ENCODE results near the gene TMEM134.
A peak's percentile ranks its signal among the peaks of the same experiment; 100 is the strongest.
"Not testable (repeated sequence)": the region's sequence is repeated elsewhere in the genome, so short reads cannot be mapped to it uniquely, and the experiment has no call there.

The TMEM134 gene

DNA sequence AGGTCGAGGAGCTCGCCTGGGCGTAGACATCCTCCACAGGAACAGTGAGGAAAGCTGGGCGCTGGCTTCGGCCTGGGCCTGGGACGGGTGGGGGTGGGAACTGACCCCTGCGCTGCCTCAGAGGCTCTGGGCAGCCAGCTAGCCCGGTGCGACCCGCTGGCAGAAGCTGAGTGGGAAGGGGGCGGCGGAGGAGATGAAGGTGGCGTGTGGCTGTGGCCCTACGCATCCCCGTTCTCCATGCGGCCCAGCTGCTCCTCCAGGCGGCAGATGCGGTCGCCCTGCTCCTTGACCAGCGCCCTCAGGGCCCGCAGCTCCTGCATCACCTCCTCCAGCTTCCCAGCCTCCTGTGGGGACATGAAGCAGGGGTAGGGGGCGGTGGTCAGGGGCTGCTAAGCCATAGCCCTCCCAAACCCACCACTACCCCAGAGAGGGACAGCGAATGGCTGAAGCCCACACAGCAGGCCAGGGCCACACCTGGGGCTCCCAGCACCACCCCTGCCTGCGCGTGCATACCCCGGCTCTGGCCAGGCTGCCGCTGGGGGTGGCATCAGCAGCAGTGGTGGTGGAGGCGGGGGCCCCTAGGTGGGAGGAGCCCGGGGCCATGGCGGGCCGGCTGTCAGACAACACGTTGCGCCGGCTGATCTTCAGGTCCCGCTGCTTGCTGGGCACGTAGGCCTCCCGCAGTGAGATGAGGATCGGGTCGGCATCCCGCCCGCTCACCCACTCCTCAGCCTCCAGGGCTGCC is 30.7 kb downstream of the TMEM134 start:
- peak; percentile 78 to 81 for DNase-seq (ENCODE audit: low read depth in 2 of 2)

DNA sequence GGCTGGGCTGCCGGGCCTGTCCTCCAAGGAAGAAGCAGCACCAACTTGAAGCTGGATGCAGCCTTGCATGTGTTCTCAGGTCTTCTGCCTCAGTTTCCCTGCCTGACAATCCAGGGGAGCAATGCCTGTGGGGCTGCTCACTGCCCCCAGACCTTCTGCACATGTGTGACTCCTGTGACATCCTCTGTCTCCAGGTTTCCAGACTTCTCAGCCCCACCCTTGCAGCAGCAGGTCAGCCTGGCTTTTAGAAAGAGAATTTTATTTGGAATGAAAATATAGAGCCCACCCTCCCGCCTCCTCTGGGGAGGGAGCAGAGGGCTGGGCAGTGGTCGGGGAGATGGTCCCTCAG is 31.3 kb downstream of the TMEM134 start:
- no peak for DNase-seq (ENCODE audit: low read depth in 2 of 2)

DNA sequence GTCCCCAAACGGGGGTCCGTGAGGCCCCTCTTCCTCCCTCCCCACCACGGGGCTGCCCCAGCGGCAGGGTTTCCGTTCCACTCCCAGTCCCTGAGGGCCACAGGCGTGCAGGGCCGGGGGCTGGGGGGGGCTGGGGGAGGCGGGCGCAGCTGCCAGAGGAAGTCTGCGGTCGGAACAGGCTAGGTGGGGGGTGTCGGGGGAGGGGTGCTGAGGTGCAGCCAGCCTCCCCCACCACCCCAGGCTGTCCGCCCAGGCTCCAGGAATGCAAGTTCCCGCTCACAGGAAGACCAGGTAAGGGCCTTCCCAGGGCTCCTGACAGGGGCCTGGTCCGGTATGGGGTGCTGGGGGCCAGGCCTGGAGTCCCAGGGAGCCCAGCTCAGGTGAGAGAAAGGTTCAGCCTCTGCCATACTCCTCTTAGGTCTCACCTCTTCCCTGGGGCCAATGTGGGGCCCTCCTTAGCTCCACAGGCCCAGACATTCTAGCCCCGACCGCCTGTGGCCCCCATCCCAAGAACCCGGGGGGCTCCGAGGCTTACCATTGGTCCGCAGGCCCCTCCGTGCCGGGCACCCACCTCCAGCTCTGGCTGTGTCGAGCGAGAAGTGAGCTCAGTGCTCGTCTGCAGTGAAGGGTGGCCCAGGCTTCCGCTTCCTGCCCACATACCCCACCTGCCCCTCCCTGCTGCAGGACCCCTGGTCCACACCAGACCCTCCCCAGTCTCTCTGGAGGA is 31.8 kb downstream of the TMEM134 start, which contains the start of gene PTPRCAP:
TSS of gene PTPRCAP (minus strand) at position 601 of the 727 bp plus-strand sequence. CDS start at position 538, 63 bp downstream.
- DNase-seq (ENCODE audit: low read depth in 2 of 2): peak in 1 of 2 donors; percentile 68

DNA sequence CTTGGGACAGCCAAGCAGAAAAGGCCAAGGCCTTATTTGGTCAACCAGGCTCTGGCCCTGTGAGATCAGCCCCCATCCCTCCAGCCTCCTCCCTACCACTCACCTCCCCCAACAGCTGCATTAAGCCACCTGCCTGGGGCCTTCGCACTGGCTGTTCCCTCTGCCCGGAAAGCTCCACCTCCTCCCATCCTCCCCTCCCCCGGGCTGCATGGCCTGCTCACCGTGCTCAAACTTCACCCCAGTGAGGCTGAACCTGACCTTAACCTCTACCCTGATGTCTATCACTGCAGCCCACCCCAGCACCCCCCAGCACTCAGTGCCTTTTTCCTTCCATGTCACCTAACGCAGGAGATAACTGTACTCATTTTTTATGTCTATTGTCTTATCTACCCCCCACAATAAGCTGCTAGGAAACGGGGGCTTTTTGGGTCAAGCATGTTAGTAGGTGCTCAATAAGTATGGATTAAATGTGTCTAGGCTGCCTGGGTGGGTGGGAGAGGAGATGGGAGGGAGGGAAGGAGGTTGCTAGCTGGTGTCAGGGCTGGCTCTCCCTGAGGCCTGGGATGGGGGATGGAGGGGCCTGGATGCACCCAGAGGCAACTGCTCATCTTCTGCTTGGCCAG is 32.5 kb downstream of the TMEM134 start:
- DNase-seq (ENCODE audit: low read depth in 2 of 2): peak; percentile 69 to 71

DNA sequence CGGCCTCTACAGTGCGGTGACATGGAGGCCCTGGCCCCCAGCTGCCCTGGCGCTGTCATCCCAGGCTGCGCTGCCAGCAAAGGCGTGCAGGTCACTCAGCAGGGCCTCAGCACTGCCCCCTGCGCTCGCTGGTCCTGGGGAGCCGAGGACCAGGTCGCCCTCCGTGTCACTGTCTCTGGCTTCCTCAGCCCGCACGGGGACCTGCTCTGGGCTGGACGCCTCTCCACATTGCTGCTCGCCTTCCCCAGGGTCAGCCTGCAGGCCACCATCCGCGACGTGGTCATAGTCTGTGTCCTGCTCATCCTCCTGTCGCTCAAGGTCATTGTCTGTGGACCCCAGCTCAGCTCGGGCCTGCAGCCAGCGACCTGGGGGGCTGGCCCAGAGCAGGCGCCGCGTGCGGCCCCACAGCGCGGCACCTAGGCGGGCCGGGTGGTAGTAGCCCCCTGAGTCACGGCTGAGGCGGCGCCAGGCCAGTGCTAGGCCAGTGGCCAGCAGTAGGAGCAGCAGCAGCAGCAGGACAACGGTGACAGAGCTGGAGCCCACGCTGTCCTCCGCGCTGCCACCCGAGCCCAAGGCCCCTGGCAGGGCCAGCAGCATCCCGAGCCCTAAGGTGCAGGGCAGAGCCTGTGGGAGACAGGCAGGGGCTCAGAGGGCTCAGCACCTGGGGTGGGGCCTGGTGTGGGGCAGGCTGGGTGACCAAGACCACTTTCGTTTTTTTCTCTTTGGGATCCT is 33.2 kb downstream of the TMEM134 start:
- DNase-seq (ENCODE audit: low read depth in 2 of 2): no peak

DNA sequence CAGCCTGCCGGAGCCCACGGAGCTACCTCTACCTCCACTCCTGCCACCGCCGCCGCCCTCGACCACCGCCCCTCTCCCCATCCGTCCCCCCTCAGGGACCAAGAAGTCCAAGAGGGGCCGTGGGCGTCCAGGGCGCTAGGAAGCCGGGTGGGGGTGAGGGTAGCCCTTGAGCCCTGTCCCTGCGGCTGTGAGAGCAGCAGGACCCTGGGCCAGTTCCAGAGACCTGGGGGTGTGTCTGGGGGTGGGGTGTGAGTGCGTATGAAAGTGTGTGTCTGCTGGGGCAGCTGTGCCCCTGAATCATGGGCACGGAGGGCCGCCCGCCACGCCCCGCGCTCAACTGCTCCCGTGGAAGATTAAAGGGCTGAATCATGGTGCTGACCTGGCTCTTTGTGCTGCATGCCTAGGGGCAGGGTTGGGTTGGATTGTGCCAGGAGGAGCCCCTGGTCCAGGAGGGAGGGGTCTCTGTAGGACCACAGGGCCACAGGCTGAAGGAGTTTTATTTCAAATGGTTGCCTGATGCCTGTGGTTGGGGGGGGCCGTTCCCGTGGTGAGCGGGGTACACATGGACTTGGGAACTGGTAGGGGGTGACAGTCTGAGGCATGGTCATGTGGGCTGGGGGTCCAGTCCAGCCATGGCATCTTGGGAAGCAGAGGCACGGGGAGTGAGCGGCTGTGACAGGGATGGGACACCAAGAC is 33.9 kb downstream of the TMEM134 start:
- DNase-seq (ENCODE audit: low read depth in 2 of 2): no peak

GRCh38 chr11:67434395-67434881 is 34.6 kb downstream of the TMEM134 start:
- no peak for DNase-seq (ENCODE audit: low read depth in 2 of 2)

GRCh38 chr11:67433536-67434394 is 35.3 kb downstream of the TMEM134 start:
- no peak for DNase-seq (ENCODE audit: low read depth in 2 of 2)

DNA sequence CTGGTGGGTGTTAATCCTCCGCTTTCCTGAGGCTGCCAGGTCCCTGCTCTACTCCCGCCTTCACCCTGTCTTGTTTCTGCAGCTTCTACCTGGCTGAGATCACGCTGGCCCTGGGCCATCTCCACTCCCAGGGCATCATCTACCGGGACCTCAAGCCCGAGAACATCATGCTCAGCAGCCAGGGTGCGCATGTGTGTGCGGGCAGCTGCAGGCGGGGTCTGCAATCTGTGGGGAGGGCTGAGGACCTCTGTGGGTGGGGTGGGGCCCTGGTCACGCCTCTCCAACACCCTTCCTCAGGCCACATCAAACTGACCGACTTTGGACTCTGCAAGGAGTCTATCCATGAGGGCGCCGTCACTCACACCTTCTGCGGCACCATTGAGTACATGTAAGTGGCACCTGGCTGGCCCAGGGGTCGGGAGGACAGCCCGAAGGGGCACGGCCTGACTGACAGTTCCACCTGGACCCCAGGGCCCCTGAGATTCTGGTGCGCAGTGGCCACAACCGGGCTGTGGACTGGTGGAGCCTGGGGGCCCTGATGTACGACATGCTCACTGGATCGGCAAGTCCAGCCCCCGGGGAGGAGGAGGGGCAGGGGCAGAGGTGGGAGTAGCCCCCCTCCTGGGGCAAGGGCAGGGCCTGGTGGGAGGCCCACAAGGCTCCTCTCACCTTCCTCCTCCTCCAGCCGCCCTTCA is 36.2 kb downstream of the TMEM134 start:
- no peak for DNase-seq (ENCODE audit: low read depth in 2 of 2)

DNA sequence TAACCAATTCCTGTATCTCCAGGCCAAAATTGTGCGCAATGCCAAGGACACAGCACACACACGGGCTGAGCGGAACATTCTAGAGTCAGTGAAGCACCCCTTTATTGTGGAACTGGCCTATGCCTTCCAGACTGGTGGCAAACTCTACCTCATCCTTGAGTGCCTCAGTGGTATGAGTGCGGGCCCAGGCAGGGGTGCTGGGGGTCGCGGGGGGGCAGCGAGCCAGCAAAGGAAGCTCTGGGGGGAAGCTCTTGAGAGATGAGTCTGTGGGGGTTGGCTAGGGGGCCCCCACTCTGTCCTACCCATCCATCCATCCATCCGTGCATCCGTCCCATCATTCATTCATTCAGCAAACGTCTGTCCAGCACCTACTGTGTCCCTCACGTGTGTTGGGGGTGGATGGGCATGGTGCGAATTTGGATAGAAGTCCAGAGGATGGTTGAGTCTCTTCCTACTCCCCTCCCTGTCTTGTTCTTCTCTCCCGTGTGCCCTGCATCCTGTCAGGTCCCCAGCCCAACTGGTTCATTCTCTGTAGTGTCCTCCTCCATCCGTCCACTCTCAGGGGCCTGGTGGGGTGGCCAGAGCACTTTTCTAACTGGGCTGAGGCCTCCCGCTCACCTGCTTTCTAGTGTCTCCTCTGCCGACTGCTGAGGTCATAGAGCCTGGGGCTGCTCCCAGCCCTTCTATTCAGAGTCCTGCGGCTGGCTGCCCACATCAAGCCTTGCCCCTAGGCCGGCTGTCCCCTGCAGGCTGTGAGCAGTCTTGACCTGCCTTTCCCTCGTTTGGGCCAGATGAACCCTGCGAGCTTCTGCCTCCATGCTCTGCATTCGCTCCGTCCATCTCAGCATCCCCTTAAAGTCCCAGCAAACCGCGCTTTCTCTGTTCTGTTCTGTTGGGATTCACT is 37.5 kb downstream of the TMEM134 start:
- no peak for DNase-seq (ENCODE audit: low read depth in 2 of 2)

- no peak for DNase-seq (ENCODE audit: low read depth in 2 of 2)
These were observed 39.3 kb downstream of the TMEM134 start for GRCh38 chr11:67429722-67430121.

GRCh38 chr11:67429038-67429668 is 39.9 kb downstream of the TMEM134 start:
- no peak for DNase-seq (ENCODE audit: low read depth in 2 of 2)

- DNase-seq (ENCODE audit: low read depth in 2 of 2): peak; percentile 97 to 98
These were observed 40.7 kb downstream of the TMEM134 start, which contains the start of gene RPS6KB2 for GRCh38 chr11:67428052-67429001. RPS6KB2 (plus strand) TSS chr11:67428494; CDS start chr11:67428546, 52 bp downstream.

DNA sequence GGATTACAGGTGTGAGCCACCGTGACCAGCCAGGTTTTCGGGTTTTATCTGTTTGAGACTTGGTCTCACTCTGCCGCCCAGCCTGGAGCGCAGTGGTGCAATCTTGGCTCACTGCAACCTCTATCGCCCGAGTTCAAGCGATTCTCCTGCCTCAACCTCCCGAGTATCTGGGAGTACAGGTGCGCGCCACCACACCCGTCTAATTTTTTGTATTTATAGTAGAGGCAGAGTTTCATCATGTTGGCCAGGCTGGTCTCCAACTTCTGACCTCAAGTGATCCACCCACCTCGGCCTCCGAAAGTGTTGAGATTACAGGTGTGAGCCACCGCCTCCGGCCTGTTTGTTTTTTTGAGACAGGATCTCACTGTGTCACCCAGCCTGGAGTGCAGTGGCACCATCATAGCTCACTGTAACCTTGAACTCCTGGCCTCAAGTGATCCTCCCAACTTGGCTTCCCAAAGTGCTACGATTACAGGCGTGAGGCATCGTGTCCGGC is 41.6 kb downstream of the TMEM134 start:
- DNase-seq (ENCODE audit: low read depth in 2 of 2): not testable (repeated sequence)

DNA sequence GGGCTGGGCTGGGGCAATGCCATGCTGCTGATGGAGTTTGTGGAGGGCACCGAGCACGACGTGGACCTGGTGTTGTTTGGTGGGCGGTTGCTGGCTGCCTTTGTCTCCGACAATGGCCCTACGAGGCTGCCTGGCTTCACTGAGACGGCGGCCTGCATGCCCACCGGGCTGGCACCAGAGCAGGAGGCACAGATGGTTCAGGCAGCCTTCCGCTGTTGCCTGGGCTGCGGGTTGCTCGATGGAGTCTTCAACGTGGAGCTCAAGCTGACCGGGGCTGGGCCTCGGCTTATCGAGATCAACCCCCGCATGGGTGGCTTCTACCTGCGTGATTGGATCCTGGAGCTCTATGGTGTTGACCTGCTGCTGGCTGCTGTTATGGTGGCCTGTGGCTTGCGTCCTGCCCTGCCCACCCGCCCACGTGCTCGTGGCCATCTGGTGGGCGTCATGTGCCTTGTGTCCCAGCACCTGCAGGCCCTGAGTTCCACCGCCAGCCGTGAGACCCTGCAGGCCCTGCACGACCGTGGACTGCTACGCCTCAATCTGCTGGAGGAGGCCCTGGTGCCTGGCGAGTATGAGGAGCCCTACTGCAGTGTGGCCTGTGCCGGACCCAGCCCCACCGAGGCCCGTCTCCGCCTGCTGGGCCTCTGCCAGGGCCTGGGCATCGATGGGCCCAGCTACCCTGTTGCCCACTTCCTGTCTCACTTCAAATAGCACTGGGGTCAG is 45.0 kb downstream of the TMEM134 start:
- DNase-seq (ENCODE audit: low read depth in 2 of 2): no peak

DNA sequence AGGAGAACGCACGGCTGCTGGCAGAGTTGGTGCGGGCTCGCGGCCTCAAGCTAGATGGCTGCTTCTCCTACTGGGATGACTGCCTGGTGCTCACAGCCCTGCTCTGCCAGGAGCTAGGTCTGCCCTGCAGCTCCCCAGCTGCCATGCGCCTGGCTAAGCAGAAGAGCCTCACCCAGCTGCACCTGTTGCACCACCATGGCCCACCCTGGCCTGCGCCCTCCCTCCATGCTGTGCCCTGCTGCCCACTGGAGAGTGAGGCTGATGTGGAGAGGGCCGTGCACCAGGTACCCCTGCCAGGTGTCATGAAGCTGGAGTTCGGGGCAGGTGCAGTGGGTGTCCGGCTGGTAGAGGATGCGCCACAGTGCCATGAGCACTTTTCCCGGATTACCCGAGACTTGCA is 45.6 kb downstream of the TMEM134 start:
- no peak for DNase-seq (ENCODE audit: low read depth in 2 of 2)
